ENCODE results near the gene PCDHGC5.
A peak's percentile ranks its signal among the peaks of the same experiment; 100 is the strongest.

- no peak for TF ChIP-seq POLR2A (IDR thresholded peaks at IDR 0.05)
- peak; percentile 93 to 99 (median 97) for TF ChIP-seq CTCF (IDR thresholded peaks at IDR 0.05)
Measured at GRCh38 chr5:141524604-141525597, 36.0 kb downstream of the PCDHGC5 start.

All from body of pancreas (tissue), 4 donors.